A172 (cell line): ENCODE measurements around the gene ARHGAP26. TPM values are rescaled to one million over a fixed set of nuclear protein-coding genes. Genes with fewer than 3 reads are reported as not detected.

Experiments
- DNase-seq: peaks from one replicate; pipeline ENCODE4 v3.0.0-alpha.2; 2015; ENCODE audit warnings: low spot score
- total RNA-seq: library from RNA; depleted of rRNA; stranded (reverse); fragments of >200 nt; shearing (Covaris generic); gene quantifications from 2 replicates; pipeline ENCODE4 v1.2.3, GENCODE V29; 2014

The ARHGAP26 gene
- total RNA-seq, 1 experiment from 2014 or later = 1.6 TPM

DNA sequence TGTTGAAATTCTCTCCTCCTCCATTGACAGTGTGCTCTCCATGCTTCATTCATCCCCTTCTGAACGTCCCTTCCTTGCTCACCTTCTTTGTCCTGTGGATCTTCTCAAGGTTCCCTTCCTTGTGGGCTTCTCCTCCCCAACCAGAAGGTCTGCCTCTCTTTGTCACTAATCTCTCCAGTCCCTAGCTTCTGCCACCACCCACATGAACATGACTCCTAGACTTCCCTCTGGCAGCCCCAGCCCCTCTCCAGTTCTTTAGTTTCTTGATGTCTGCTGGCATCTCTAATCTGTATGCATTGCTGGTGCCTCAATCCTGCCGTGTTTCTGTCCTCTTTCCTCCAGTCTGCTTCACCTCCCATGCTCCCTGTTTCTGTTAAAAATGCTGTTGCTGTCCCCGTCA, 79.3 kb downstream of the ARHGAP26 start:
- no peak for DNase-seq

DNA sequence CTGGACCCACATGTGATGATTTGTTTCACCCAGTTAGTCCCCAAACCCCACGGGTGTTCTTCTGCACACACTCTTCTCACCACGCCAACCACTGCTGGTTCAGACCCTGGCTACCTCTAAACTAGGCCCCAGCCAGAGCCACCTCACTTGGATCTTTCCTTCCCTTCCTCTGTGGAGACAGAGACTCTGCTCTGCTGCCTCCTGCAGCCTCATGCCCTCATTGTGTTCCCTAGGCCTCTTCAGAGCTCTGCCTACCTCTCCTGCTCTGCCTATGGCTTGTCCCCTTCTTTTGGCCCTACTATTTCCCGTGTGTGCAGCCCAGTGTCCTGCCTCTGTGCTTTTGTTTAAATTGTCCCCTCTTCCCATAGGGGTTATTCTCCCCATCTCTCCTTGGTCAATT, 79.7 kb downstream of the ARHGAP26 start:
- DNase-seq = no peak

DNA sequence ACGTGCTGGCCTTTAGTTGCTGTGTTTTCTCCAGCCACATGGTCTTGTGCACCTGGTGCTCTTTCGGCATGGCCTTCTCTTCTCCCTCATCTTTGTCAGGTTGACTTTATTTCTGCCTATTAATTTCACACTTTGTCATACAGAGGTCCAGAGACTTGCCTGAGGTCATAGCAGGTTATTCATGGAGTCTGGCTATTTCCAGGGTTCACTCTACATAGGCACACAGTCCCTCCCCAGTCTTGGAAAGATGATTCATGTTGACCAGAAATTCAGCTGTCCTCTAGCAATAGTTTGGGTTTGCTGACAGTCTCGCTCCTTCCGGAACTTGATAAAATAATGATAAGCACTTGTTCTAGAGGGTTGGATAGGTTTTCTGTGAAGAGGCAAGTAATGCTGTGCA, 81.6 kb downstream of the ARHGAP26 start:
- no peak for DNase-seq

DNA sequence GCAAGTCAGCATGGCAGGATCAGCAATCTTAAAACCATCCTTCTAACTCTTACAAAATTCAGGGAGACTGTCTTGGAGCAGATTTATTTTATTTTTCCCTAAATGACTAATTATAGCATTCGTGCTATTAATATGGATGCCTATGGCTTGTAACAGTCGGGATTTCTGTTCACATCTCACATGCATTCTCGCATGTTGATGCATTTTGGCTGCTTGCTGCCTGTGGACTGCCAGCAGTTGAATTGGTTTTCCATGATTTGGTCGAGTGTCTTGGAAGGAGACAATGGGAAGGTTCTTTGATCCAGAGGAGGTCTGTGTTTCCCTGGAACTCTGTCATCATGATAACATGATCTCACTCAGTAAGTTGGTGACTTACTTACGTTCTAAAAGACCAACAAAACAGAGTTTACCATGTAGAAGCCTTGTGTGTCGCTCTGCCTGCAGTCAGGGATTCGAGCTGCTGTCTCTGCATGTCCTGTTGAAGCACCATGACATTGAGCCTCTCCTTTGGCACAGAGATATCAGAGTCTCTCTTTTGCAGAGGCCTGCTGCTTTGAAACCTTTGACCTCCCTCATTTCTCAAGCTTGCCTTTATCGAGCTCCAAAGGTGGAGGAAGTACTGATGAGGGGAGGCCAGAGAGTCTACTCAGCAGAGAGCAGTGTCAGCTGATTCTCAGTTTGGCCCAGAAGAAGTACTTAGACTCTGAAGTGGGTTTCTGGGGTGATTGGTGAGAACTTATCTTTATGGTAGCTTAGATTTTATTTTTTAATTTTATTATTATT, 82.4 kb downstream of the ARHGAP26 start:
- no peak for DNase-seq

DNA sequence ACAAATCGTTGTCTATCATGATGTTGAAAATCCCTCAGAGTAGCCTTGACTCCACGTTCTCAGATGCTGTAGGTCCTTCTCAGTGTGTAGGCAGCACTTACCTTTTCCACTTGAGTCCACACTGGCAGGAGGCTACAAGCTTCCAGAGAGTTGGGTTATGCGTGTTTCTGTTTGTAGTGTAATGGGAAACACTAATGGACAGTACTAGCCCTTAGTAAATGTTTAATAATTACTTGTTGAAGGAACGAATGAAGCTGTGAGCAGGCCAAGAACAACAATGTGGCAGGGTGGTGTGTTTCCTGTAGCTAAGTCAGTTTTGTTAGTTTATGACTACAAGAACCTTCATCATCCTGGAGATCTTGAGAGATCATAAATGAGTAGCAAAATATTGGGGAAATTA, 83.5 kb downstream of the ARHGAP26 start:
- DNase-seq = no peak

DNA sequence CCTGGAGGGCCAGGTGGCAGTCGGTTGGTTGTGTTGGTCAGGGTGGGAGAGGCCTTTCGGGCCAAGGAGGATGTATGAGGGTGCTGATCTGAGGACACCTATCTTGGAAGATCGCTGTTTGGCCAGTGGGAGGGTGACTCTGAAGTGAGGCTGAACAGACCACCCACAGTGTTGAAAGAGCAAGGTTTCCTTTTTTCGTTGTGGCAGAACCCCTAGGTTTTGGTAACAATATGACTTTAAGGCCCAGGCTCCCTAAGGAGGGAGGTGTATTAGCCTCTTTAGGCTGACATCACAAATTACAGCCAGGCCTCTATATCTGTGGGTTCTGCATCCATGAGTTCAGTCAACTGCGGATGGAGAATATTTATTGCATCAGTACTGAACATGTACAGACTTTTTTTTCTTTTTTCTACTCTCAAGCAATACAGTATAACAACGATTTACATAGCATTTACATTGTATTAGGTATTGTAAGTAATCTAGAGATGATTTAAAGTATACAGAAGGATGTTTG, 86.1 kb downstream of the ARHGAP26 start:
- no peak for DNase-seq

DNA sequence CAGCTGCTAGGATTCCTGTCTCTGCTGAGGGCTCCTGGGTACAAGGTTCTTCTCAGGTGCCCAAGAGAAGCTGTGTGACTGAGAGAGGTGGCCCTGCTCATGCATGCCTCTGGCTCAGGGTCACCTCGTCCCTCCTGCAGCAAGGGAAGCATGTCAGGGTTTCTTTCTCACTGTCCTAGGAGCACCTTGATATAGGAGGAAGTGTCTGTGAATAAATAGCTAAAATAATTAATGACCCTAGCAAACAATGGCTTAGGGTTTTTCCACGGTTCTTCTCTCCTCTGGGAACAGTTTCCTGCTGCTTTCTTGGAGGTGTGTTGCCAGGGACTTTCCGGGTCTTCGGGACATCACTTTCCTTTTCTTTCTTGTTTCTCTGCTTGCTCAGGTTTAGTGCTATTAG, 87.2 kb downstream of the ARHGAP26 start:
- DNase-seq = peak; percentile 35

DNA sequence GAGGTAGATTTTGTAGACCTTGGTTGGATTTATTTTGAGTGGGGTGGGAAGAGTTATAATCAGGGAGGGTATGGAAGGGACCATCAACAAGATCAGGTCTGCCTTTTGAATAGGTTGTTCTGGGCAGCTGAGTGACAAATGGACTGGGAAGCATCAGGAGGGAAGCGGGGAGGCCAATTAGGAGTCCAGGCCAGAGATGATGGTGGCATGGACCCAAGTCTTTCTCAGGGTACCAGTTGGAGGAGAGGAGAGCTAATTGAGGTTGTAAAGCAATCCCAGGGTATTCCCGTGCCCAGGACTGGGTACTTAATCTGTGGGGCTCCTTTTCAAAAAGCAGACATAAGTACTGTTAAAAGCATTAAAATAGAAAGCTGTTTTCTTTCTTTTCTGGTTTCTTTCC, 88.9 kb downstream of the ARHGAP26 start:
- no peak for DNase-seq

DNA sequence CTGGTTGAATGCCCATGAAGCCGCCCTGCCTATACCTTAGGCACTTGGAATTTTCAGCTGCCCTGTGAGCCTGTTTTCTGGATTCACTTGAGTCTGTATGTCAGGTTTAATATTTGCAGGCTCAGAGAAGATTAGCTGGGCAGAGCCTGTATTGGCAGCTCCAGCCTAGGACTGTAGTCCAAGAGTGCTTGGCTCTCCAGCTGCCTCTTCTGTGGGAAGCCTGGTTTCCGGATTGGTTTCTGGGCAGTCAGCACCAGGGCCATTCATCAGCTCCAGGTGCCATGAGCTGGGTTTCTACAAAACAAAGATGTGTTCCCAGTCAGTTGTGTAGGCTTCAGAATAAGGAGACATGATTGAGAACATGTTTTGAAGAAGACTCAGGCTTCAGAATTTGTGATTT, 90.1 kb downstream of the ARHGAP26 start:
- DNase-seq = no peak

DNA sequence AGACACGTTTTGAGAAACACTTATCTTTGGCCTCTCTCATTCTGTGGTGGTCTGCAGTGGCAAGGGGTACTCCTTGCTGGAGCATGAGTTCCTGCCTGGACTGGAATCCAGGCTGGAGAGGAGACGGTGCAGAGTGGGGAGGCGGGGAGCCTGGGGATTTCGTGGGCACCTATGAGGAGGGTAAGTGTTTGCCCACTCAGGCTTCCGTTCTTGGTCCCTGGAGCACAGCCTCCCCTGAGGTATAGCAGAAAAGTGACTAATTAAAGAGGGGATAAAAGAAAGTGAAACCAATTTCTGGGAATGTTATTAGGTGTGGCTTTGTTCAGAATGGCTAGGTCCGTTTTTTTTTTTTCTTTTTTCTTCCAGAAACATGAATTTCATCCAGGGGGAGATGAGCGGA, 90.8 kb downstream of the ARHGAP26 start:
- no peak for DNase-seq

DNA sequence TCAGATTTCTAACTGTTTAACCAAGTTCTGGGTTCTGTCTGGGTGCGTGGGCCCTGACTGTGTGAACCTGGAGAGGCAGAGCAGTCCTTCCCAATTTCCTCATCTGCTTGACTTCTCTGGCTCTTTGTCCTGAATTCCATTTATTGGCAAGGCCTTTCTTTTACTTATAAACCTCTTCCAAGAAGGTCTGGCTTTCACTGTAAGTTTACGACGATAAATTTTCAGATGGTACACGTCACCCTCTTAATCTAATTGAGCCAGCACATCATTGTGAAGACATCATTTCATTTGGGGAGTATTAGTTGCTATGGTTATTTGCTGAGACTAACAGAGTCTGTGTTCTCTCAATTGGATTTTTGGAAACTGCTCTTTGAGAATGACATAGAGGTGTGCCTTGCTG, 92.4 kb downstream of the ARHGAP26 start:
- DNase-seq = no peak

DNA sequence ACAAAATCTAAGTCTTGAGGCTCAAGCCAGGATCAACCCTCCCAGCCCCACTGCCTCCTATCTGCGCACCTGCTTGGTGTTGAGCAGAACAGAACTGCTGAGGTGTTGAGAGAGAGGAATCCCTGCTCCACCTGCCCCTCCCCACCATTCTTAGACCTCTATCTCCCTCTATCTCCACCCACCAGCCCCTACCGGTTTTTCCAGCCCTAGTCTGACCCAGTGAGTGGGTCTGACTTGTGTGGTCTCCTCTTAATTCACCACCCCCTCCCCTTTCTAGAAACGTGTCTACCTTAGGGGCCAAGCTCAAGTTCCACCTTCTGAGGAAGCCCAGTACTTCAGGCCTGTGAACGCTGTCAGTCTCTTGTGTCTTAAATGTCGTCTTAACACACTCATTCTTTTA, 93.7 kb downstream of the ARHGAP26 start:
- no peak for DNase-seq

DNA sequence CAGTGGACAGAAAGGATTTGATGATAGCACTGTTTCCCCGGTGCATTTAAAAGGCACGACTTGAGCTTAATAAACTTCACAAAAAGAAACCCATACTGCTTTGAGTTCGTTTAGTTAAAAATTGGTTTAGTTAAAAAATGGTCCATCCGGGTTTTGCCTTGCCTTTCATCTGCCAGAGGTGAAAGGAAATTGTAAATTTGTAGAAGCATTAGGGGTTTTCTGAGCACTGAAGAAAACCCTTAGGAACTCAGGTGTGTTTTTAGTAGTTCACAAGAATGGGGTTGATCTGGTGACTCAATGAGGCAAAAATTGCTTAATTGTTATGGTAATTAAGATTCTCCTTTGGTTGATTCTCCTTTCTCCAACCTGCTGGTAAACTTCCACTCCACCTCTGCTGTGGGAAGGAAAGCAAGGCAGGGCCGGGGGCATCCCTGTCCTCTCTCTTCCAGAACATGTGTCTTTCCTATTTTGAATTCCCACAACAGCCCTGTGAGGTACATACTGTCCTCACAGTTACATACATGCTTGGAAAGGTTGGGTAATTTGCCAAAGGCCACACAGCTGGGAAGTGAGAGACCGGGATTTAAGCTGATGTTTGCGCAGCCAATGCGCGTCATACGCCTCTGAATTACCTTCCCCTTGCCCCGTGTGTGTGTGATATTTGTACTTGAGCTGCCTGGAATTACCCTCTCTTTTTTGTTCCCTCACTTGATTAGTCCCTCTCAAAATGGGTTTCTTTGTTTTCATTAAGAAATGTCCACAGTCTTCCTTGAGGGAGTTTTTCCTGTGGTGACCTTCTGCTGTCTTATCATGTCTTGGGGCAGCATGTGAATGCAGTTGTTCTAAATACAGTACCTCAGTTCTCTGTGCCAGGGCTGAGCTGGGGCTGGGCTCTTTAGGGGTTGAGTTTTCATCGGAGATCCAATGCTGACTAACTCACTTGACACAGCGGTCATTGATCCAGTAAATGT, 94.4 kb downstream of the ARHGAP26 start:
- no peak for DNase-seq

DNA sequence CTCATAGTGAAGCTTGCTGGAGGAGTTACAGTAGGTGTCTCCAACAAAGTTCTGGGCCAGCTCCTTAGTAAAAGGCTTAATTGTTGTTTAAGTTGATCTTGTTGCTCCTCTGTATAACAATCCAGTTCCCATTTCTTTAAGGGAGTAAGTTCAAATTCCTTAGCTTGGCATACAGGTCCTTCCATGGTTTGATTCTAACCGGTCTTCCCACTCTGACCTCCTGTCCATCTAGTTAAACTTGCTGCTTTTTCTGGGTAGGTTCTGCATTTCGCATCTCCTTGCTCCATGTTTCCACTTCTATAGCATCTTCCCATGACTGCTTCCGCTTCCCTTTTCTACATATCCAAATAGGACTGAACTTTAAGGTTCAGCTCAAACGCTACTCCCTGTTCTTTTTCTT, 95.5 kb downstream of the ARHGAP26 start:
- no peak for DNase-seq

DNA sequence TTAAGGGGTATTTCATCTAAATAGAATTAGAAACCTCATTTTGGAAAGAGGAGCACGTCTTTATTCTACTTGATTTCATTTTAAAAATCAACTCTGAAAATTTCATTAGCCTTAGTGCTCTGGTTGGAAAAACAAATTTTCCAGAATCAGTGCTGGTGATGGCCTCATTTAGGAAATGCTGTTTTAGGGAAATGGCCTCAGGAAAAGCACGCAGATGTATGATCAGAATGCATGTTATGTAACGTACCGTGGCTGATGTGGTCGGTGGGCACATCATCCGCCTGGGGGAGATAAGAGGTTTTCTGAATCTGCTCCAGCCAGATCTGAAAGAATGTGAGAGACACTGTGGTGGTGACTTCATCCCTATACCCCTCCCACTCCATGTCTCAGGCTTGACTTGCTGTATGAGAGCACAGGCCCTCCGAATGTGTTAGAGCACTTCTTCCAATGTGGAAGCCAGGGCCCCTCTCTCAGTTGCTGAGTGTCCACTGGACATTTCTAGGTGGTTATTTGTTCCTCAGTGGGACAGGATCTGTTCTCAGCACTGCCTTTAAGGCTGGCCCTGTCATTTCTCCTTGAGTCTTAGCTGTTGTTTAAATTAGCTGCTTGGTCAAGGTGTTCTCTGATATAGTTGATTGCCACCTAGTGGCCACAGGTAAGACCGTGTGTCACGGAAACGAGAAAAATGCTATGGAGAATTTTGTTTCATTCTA, 96.5 kb downstream of the ARHGAP26 start:
- peak; percentile 65 for DNase-seq

DNA sequence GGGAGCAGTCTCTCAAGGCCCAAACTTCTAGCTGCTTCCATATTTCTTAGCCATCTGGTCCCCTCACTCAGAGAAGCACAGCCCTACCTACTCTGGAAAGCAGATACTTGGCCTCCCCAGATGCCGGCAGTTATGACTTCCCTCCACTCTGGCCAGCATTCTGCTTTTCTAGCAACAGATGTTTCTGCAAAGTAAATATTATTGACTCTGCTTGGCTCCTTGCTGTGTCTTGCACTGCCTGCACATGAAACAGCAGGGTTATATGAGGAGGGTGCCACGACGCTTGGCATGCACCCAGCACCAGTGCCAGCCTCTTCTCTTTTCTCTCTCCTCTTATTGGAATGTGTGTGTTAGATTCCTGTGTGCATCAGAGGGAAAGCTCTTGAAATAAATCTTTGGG, 99.7 kb downstream of the ARHGAP26 start:
- no peak for DNase-seq

DNA sequence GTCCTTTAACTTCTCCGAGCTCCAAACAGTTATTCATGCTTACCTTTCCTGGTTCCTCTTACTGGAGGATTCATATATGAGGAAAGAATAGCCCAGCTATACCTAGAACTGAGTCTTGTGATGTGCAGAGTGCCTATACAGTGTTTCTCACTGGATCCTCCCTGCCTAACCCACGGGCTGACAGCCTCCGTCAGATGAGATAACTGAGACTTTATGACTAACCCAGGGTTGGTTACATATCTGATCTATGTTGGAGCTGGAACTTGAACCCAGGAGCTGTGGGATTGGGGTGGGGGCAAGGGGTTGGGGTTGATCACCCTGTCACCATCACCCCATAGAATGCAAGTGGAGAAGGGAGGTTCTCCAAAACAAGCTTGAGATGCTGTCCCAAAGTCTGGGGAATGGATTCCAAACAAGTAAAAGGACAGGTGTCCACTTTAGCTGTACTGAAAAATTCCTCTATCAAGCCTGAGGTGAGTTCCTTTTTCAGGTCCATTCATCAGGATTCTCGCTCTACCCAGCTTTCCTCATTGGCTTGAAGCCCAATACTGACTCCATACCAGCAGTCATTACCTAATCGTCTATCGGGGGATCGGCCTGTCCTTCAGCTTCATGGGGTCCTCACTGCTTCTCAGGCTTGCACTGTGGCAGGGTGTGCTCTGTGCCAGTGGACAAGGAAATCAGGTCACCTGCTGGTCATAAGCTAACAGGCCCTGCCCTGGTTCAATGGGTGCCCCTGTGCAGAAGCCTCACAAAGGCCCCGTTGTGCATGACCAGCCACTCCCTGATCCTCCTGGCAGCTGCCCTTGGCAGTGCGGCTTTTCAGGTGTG, 100.6 kb downstream of the ARHGAP26 start:
- DNase-seq = no peak

DNA sequence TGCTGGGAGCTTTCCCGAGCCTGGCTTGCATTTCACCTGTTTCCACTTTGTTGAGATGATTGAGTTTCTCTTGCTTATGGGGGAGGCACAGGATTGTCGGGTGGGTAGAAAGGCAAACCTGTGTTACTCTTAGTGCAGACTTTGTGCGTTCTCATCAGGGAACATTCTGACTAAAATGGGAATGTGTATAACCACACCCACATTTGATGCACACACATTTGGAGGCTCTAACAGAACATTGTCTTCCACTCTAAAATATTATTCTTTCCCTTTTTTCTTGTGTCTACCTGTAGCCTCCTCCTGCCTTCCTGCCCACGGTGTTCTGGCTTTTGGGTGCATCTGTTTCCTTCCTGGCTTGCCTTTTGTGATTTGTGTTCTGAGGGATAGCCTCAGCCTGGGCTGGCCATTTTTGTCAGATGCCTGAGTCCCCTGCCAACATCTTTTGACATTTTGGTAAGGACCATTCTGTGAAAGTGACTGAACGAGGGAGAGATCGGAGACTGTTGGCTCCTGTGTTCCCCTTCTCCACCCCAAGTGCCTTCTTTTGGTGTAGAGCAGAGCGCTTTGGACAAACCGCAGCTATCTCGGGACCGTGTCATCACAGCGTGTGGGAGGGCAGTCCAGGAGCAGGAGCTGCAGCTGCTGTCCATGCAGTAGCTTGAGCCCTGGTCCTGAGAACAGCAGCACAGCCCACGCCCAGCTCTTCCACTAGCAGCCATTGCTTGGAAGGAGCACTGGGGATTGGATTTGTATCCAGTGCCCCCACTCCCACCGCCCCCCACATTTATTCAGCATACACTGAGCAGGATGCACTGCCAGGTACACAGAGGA, 101.4 kb downstream of the ARHGAP26 start:
- no peak for DNase-seq

DNA sequence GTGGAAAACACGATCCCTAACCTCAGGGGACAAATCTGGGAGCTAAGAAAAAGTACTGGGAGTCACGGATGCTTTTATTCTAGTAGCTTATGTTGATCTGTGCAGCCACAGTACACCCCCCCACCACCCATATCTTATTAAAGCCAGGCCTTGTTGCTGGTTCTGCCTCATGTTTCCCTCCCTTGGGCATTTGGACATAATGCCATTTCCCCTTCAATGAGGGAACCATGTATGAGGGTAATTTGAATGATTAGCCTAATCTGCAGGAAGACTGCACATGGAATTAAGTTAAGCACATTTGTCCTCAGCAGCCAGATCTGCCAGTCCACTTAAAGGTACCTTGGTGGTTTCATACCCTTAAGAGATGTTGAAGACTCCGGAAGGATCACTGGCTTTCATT, 102.0 kb downstream of the ARHGAP26 start:
- no peak for DNase-seq

DNA sequence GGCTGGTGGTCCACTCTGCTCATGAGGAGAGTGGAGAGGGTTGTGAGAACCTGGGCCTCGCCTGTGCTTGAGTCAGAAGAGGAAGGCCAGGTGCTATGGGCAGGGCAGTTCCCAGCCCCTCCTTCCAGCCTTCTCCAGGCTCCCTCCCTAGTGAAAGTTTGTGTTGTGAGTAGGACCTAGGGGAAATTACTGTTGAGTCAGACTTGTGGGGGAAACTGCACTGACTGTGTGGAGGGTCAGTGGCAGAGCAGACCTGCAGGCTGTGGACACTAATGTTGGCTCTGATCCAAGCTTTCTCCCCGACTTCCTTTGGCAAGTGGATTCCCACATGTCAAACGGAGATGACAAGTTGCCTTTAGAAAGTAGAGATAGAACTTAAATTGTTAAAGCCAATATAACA, 102.6 kb downstream of the ARHGAP26 start:
- DNase-seq = peak; percentile 77
